Peyer's patch (tissue), 4 donors: Measurements from ENCODE around the gene AMY2A. TPM values are rescaled to one million over a fixed set of nuclear protein-coding genes. Genes with fewer than 3 reads are reported as not detected.
"Not testable (repeated sequence)": the region's sequence is repeated elsewhere in the genome, so short reads cannot be mapped to it uniquely, and the experiment has no call there.

Experiments
- DNase-seq, 3 donors: peaks; one replicate each; pipeline ENCODE4 v3.0.0-alpha.2; 2017 to 2019
- H3K27ac ChIP-seq, 4 donors: fragments of 200-600 bp; sonication (generic); one replicate each; pipeline ENCODE4 v1.5.1; 2016 to 2019
- H3K27me3 ChIP-seq, 2 donors: fragments of 200-600 bp; sonication (generic); one replicate each; pipeline ENCODE4 v1.5.1; 2019
- H3K36me3 ChIP-seq, 3 donors: fragments of 200-600 bp; sonication (generic); one replicate each; pipeline ENCODE4 v1.5.1; 2016 to 2019
- H3K4me1 ChIP-seq, 4 donors: fragments of 200-600 bp; sonication (generic); one replicate each; pipeline ENCODE4 v1.5.1; 2016 to 2019
- H3K4me3 ChIP-seq, 4 donors: fragments of 200-600 bp; sonication (generic); 1 replicate in 3 of 4; 2 replicates in 1 of 4; pipeline ENCODE4 v1.5.1; 2016 to 2019; ENCODE audit warnings: mild to moderate bottlenecking in 1 of 4
- H3K9me3 ChIP-seq, 4 donors: fragments of 200-600 bp; sonication (generic); one replicate each; pipeline ENCODE4 v1.5.1; 2016 to 2019; ENCODE audit warnings: mild to moderate bottlenecking in 1 of 4
- CTCF ChIP-seq, 6 experiments: fragments of 450-650 bp in 4 of 6; fragments of 200-600 bp in 2 of 6; sonication (generic) in 1 of 6; IDR thresholded peaks; one replicate each; pipeline ENCODE4 v1.5.1; 2017 to 2019; ENCODE audit warnings: antibody characterized with exemption in 6 of 6, mild to moderate bottlenecking in 3 of 6, moderate library complexity in 1 of 6
- POLR2A ChIP-seq, 2 donors: fragments of 450-650 bp; IDR thresholded peaks; one replicate each; pipeline ENCODE4 v1.5.1; 2017; ENCODE audit warnings: antibody characterized with exemption in 2 of 2, mild to moderate bottlenecking in 2 of 2, moderate library complexity in 2 of 2
- small RNA-seq, 2 donors: library from RNA; depleted of rRNA; stranded (forward); fragments of <200 nt; gene quantifications; one replicate each; pipeline ENCODE3, GENCODE V24; 2016
- total RNA-seq, 4 donors: library from RNA; depleted of rRNA; stranded (reverse); fragments of >200 nt; gene quantifications; one replicate each; pipeline ENCODE4 v1.1.0, GENCODE V29; 2016

AMY2A gene
- total RNA-seq, 4 donors from 2014 or later = 1.1 TPM; not detected in 3

GRCh38 chr1:103584537-103584936, 32.7 kb upstream of the AMY2A start:
- Histone ChIP-seq H3K4me1 (no peaks in the 10 kb centered on the region), H3K36me3 (no peaks in the 10 kb centered on the region), H3K27ac (no peak overlapping the region), H3K9me3 (peaks cover 0 to 8% (median 0%) of the 10 kb centered on the region in 4 donors), H3K4me3 (no peak overlapping the region), H3K27me3 (no peaks in the 10 kb centered on the region)
- no peak for TF ChIP-seq CTCF (IDR thresholded peaks at IDR 0.05)
- TF ChIP-seq POLR2A (IDR thresholded peaks at IDR 0.05) = no peak
- DNase-seq = no peak

DNA sequence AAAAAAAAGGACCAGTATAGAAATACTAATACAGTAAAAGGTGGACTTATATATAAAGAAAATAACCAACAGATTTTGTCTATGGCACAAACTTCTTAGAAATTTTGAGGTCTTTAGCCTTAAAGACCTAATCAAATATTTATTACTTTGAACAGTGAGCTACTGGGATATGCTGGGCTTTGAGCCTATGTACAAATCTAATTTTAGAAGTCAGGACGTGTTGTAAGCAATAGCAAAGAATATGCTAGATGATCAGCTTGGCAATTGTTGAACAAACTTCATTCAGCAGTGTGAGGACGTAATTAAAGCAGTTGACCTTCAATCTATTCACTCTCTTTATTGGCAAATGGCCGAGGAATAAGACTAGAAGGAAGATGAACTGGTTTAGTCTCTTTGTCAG, 14.5 kb upstream of the AMY2A start:
- H3K27ac ChIP-seq, H3K4me3 ChIP-seq, H3K36me3 ChIP-seq, H3K9me3 ChIP-seq, DNase-seq, H3K27me3 ChIP-seq, H3K4me1 ChIP-seq: not testable (repeated sequence)

GRCh38 chr1:103616362-103616761, 865 bp upstream of the AMY2A start:
- Histone ChIP-seq H3K4me1 (no peaks in the 10 kb centered on the region), H3K36me3 (no peaks in the 10 kb centered on the region), H3K27me3 (no peaks in the 10 kb centered on the region), H3K4me3 (no peak overlapping the region), H3K27ac (no peak overlapping the region), H3K9me3 (no peaks in the 10 kb centered on the region)
- DNase-seq = no peak
- TF ChIP-seq CTCF (IDR thresholded peaks at IDR 0.05) (no peak), POLR2A (IDR thresholded peaks at IDR 0.05) (no peak)

GRCh38 chr1:103627436-103627835, 10.2 kb downstream of the AMY2A start:
- not testable (repeated sequence) for H3K4me3 ChIP-seq, H3K9me3 ChIP-seq, H3K27me3 ChIP-seq, H3K27ac ChIP-seq, DNase-seq, H3K4me1 ChIP-seq, H3K36me3 ChIP-seq

DNA sequence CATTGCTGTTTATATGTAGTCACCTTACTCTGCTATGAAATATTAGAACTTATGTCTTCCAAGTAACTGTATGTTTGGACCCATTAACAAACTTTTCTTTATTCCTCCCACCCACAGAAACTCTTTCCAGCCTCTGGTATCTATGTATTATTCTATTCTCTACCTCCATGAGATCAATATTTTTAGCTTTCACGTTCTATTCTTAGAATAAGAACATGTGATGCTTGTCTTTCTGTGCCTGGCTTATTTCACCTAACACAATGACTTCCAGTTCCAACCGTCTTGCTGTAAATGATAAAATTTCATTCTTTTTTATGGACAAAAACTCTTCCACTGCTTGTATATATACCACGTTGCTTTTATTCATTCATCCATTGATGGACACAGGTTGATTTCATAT, 24.0 kb downstream of the AMY2A start:
- H3K4me3 ChIP-seq, DNase-seq, H3K27me3 ChIP-seq, H3K27ac ChIP-seq, H3K4me1 ChIP-seq, H3K9me3 ChIP-seq, H3K36me3 ChIP-seq: not testable (repeated sequence)

DNA sequence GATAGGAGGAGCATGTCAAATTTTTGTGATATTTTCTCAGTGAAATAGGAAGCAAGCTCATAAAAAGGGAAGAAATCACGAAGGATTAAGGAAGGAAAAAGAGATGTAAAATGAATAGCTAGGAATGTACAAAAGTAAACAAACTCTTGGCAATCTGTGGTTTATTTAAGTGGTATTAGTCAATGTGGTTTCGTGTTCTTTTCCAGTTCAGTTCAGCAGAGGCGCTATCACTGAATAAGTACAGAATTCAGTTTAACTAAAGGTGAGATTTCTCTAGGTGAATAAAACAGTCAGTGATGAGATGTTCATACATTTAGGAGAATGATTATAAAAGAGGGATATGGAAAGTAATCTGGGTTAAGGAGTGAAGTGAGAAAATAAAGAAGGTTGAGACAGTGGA, 26.7 kb downstream of the AMY2A start:
- not testable (repeated sequence) for H3K27me3 ChIP-seq, H3K27ac ChIP-seq, H3K9me3 ChIP-seq, DNase-seq, H3K4me3 ChIP-seq, H3K36me3 ChIP-seq, H3K4me1 ChIP-seq

DNA sequence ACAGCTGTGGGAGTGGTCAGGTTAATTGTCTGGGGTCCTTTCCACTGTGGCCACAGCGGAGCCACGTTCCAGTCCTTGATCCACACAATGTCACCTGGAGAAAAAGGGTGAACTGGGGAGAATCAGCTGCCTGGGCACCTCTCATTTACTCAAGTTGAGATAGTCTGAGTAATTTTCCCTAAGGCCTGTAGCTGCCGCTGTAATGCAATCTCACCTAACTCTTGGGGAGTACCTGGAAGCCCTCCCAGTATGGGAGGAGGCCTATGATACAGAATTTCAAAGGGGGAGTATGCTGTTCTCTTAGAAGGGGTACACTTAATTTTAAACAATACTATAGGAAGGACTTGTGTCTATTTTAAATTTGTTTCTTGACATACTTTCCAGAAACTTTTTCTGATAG, 33.1 kb downstream of the AMY2A start:
- H3K36me3 ChIP-seq, H3K9me3 ChIP-seq, DNase-seq, H3K27me3 ChIP-seq, H3K27ac ChIP-seq, H3K4me3 ChIP-seq, H3K4me1 ChIP-seq: not testable (repeated sequence)

DNA sequence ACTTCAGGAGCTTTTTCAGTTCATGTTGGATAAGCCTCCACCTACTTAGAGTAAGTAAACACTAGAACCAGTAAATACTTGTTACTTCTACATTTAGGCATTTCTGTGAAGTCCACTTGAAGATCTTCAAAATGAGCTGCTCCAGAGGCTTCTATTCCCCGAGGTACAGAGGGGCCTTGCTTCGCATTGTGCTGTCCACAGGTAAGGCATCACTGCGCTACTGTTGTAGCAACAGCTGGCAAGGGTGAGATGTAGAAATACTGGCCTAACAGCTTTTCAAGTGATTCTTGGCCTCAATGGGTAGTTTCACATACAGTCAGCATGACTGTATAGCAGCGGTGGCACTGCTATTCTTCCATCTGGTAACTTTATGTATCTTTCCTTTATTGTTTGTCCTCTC, 33.7 kb downstream of the AMY2A start:
- H3K9me3 ChIP-seq, DNase-seq, H3K27me3 ChIP-seq, H3K4me1 ChIP-seq, H3K27ac ChIP-seq, H3K36me3 ChIP-seq, H3K4me3 ChIP-seq: not testable (repeated sequence)

GRCh38 chr1:103654133-103654532, 36.9 kb downstream of the AMY2A start:
- not testable (repeated sequence) for H3K4me3 ChIP-seq, H3K27me3 ChIP-seq, H3K9me3 ChIP-seq, DNase-seq, H3K36me3 ChIP-seq, H3K4me1 ChIP-seq, H3K27ac ChIP-seq

DNA sequence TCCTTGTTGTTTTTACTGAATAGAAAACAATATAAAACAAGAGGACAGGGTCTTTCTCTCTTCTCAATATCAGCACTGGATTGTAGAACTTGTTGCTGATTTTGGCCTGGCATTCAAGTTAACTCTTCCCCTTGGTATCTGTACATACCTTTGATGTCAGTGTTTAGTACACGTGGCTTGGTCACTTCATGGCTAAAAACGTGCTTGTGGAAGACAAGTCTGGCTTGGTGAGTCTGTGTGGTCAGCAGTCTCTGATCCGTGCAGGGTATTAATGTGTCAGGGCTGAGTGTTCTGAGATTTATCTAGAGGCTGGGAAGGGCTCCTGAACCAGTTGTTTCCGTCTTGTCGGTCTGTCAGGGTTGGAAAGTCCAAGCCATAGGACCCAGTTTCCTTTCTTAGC, 38.2 kb downstream of the AMY2A start, which contains the start of gene AMY1A:
TSS of gene AMY1A (plus strand) at position 301 of the 400 bp plus-strand sequence. CDS start 571 bp downstream, outside the sequence.
- not testable (repeated sequence) for H3K27ac ChIP-seq, H3K27me3 ChIP-seq, H3K36me3 ChIP-seq, H3K9me3 ChIP-seq, DNase-seq, H3K4me3 ChIP-seq, H3K4me1 ChIP-seq

Small RNAs within 50 kb of the gene (small RNA-seq; reads per million reads assigned to genes)
- 0 reads per million in 2 donors for gene AC105272.1

Other genes starting within 250 kb of the AMY2A start
- gene RNPC3, start 91.7 kb upstream of the AMY2A start, total RNA-seq = 100 to 1,000 TPM in 1 of 4 donors, 10 to 100 TPM in 3; 49.0 to 158 (median 73.4) TPM
- 10 to 100 TPM; 20.3 to 46.4 (median 28.4) TPM for gene AMY2B, start 45.8 kb upstream of the AMY2A start, total RNA-seq
- gene AMY1A, start 38.3 kb downstream of the AMY2A start, total RNA-seq = not detected
- gene AMY1B, start 78.8 kb downstream of the AMY2A start, total RNA-seq = not detected
- not detected for gene AMY1C, start 132.5 kb downstream of the AMY2A start, total RNA-seq